NCI-H1092 (cell line): ENCODE measurements around the gene KRT32.
"Not testable (repeated sequence)": the region's sequence is repeated elsewhere in the genome, so short reads cannot be mapped to it uniquely, and the experiment has no call there.

Source experiments
- DNase-seq: peaks from one replicate; lab custom pipeline; 2025; lab: John Stamatoyannopoulos, UW

Gene KRT32

DNA sequence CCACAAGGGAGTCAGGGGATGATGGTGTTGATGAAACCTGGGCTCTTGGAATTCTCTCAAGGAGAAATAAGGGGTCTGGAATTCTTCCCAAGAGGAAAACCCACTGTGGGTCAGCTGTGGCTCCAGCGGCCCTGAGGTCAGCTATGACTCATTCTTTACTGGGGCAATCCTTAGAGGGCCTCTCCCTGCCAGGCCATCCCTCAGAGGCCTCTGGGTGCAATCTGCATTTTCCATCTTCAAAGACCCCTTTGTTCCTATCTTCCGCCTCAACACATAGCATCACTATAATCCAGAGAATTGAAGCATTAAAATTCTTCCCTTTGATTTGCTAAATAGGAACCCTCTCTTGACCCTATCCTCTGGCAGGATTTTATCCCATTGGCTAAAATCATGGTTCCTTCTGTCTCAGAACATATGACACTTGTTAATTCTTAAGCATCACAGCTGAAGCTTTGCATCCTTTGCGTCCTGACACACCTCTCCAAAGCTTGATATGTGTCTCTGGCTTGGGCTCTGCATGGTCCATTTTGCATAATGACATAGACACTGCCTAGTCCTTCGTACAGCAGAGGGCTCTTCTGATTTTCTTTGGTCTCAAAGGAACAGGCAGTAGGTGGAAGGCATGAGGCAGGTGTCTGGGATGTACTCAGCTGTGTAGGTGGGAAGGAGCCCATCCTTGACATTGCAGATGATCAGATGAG is 38.4 kb downstream of the KRT32 start:
- DNase-seq = no peak

DNA sequence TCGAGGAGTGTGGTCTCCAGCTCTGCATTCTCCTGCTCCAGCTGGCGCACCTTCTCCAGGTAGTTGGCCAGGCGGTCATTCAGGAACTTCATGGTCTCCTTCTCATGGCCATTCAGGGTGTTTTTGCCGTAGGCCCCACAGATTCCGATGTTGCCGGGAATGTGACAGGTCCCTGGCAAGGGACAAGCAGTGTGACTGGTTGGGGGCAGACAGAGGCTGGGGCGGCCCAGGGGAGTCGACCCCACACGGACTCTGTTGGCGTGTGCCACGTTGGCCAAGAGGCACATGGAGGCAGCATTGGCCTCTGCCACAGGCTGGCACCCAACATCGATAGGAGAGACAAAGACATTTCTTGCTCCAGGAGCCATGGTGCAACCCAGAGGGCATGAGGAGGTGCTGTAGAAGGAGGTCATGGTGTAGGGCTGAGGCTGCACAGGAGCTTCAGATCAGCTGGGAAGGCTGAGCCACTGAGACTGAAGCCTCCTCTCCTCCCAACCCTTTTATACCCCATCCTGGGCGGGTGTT is 43.0 kb downstream of the KRT32 start, which contains the start of gene KRT37:
Gene KRT37 (minus strand): TSS at position 475 of the 525 bp plus-strand sequence. CDS start 62 bp downstream, at position 413.
- DNase-seq = no peak

DNA sequence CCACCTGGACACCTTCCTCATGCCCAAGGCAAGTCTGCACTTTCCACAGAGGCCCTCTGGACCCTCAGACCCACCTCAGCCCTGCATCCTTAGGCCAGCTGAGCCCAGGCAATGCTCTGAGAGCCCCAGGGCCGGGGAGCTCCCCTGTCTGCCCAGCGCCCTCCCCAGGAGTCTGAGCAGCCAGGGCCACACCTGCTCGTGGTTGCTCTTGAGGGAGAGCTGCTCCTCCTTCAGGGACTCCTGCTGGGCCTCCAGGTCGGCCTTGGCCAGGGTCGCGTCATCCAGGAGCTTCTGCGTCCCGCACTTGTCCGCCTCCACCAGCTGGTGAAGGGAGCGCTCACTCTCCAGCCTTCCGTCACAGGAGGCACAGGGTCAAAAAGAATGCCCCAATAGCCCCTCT is 44.6 kb downstream of the KRT32 start:
- DNase-seq = not testable (repeated sequence)

DNA sequence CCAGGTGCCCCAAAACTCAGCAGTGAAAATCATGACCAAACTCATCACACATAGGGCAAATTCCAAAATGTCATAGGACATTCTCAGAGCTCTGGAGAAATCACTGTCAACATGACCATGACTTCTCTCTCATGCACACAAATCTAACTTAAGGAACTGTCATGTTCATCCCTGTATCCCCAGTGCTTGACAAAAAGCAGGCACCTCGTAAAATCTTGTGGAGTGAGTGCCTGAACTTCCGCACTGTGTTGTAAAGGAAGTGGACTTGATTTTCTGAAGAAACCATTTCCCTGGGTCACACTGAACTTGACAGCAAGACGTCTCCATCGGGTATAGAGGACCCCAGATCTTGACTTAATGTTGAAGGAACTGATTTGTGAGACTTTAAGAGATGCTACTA is 45.6 kb downstream of the KRT32 start:
- DNase-seq = no peak

DNA sequence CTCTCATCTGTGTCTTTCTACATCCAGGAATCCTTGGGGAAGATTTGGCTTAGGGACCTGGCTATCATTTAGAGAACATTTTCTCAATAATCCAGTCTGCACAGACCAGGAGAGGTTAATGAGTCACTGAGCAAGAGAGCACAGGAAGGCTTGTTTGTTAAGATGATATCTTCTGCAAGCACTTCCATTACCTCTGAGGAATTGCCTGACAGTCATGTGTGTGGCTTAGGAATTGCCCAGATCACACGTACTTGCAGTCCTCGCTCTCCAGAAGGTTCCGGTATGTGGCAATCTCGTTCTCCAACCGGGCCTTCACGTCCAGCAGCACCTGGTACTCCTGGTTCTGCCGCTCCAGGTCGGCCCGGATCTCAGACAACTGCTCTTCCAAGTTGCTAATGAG is 46.1 kb downstream of the KRT32 start:
- no peak for DNase-seq

DNA sequence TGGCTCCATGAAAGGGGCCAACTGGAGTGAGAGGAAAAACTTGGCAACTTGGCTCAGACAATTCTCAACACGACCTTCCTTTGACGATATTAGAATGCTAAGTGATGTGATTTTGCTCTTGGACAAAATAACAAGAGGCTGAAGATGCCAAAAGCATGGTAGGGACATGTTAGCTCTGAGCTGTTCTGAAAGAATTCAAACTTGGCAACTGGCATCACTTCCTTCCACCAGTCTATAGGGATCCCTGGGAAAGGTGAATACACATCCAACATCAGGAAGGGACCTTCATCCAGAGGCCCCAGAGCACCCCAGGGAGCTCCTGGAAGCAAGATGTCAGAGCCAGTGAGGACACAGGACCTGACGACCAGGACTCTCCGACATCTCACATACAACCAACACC is 47.1 kb downstream of the KRT32 start:
- no peak for DNase-seq

DNA sequence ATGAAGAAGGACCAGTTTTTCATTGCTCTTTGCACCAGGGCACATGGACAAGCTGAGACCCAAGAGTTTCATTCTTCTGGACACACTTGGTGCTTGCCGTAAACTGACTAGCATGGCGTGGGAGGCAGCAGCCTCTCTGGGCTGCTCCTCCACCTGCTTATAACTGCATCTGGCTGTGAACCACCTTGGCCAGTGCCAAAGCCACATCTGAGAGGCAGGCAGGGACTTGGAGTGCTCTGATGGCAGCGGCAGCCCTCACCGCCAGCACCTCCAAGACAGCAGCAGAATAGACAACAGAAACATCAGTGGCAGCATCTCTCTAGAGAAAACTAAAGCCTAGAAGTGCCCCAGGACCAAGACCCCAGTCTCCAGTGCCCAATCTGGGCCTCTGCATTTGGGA is 47.5 kb downstream of the KRT32 start:
- no peak for DNase-seq

DNA sequence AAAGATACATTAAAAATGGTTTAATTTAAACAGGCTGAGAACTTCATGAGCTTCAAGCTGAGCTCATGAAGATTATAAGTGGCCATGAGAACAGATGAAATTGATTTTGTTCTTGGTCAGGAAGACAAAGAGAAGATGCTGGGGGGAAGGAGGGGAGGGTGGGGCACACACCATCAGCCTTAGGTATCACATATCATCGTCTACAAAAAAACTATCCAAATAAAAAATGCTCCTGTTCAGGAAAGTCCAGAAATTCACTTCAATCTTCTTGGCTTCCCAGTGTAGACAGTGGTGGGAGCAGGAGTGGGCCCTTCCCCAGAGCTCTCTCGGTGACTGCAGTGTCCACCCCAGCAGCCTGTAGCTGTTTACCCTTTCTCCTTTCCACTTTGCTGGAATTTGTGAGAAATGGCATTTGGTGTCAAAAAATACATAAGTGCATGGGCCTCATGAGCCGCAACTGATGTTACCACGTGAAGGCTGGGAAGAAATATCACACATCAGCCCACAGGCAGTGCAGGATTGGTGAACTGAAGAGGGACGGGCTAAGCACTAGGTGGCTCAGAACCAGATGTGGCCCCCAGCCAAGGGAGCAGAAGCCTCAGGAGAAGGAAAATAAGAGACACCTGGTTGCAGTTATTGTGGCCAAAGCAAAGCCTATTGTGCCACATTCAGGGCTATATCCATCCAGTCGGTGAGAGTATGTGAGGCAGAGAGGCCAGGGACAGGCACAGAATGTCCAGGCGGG is 48.9 kb downstream of the KRT32 start:
- no peak for DNase-seq

DNA sequence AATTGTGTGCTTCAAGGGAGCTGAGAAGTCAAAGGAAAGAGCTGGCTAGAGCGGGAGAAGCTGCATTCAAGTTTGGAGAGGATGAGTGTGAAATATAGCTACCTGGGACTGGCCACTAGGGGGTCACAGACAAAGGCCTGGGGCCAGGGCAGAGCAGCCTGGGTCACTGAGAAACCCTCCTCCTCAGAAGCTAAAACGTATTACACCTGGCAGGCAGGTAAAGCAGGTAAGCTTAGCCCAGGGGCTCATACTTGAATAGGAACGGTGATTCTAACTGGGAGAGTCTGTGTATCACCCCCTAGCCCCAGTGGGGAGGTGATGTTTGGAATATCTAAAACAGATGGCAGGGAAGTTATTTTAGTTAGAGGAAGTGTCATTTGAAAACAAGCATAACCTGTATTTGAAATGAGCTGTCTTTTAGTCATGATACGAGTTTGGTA is 49.6 kb downstream of the KRT32 start:
- DNase-seq = no peak

DNA sequence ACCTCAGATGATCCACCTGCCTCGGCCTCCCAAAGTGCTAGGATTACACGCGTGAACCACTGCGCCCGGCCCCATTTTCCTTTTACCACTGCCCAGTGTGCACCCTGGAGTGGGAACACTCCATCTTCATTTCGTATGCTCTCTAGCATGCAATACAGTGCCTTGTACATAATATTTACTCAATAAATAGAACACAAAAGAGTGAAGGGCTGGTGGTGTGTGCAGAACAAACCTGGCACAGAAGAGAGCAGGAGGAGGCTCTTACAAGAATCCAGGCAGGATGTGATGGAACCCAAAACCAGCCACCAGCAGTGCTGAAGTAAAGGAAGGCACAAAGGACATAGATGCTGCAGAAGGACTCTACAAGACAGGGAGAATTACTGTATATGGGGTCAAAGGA is 50.1 kb downstream of the KRT32 start:
- DNase-seq = no peak

DNA sequence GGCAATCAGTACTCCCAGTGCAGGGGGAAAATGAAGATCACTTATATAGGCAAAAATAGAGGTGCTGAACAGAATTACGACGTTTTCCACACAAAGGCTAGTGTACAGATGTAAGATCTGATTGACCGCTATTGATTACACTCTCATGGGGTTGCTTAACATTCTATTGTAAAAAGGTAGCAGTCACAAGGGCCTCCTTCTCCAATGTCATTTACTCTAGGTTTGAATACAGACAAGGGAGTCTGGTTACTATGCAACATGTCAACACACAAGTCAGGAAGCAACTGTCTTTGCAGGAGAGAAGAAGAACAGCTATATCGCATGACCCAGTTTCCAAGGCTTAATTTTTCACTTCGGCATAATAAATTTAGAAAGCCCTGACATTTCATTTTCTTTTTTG is 50.7 kb downstream of the KRT32 start:
- DNase-seq = no peak

DNA sequence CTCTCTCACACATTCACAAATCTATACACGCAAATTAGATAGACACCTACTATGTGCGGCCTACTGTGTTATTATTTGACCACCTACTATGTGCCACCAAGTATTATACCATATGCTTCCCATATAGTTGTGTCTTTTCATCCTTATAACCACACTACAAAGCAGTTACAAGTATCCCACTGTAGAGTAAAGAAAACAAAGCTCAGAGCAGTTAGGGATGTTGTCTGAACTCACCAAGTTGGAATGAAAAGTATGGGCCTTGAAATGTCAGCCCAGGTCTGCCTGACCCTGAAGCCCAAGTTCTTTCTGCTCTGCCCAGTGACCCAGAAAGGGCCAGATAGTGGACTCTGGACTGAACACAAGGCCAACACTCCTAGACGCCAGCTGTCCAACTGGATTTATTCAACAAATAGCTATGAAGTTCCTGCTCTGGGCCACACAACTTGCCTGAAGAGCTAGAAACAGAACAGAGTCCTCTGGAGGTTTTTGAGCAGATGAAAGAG is 51.3 kb downstream of the KRT32 start:
- no peak for DNase-seq

DNA sequence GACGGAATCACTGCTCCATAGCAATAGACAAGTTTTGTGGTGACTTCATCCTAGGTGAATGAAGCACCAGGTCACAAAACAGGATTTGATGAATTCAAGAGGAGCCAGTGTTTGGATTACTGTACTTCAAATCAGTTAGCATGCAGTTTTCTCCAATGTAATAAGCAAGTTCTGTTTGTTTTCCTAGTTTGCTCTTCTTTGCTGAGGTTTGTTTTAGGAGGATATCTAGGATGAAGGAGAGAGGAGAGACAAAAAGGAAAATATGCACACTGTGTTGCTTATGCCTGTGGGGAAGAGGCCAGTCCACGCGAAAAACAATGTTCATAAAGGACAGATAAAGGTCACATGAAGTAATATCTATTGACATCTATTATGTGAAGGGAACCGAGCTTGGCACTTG is 51.8 kb downstream of the KRT32 start:
- DNase-seq = no peak

DNA sequence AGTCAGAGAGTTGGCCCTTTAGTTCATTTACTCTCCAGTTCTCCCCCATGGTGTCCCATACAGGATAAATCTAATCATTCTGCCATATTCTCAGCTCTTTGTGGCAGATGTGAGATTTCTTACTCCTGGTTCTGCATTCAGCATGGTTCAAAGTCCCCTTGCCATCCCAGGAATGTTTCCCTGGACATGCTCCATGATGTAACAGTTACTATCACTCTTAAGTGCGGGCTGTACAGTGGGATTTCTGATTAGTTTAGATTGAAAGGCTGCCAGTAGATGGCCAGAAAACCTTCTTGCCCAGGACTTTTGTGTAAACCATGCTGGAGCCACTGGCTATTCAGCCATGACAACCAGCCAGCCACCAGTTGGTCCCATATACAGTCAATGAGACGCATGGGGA is 53.2 kb downstream of the KRT32 start:
- DNase-seq = no peak

DNA sequence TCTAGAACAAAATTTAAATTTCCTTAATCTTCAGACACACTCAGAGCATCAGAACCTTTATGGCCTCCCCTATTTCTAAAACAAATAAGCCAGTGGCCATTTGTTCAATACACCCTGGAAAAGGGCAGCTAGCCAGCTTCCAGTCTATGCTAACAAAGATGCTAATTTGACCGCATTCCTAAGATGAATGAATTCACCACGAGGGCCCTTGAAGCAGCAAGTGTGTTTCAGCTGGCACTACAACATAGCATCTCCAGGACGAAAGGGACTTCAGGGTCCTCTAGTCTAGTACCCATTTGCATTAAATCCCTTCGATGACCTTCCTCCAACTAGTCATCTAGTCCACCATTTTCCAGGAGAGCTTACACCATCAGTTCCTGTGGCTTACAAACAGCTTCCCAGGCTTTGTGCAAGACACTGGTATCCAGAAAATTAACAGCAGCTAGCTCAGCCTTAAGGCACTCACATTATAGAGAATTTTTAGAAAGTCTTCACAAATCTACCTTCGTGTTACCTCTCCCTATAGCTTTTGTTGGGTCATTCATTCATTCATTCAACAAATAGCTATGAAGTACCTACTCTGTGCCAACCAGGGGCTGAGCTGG is 53.7 kb downstream of the KRT32 start:
- DNase-seq = no peak

DNA sequence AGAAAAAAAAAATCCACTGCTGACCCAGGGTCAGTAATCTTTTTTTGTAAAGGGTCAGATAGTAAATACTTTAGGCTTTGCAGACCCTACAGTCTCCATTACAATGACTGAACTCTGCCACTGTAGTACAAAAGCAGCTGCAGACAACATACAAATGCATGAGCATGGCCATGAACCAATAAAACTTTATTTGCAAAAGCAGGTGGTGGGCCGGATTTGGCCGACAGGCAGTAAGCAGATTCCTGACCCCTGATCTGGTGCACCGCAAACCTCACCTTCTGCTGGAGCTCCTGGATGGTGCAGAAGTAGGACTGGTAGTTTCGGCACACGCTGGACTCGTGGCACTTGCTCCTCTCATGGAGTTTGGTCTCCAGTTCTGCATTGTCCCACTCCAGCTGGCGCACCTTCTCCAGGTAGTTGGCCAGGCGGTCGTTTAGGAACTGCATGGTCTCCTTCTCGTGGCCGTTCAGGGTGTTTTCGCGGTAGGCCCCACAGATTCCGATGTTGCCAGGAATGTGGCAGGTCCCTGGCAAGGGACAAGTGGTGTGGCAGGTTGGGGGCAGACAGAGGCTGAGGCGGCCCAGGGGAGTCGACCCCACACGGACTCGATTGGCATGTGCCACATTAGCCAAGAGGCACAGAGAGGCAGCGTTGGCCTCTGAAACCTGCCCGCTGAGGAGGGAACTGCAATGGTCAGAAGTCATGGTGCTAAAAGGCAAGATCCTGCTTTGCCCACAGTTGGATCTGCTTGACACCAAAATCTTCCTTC is 55.9 kb downstream of the KRT32 start:
- no peak for DNase-seq
